Measurements from ENCODE around the gene HEXB.
"Not testable (repeated sequence)": the region's sequence is repeated elsewhere in the genome, so short reads cannot be mapped to it uniquely, and the experiment has no call there.

- not testable (repeated sequence) for TF ChIP-seq CTCF, EZH2phosphoT487 (IDR thresholded peaks at IDR 0.05; ENCODE audit: low read length)
Measured at GRCh38 chr5:74748742-74749141, 63.7 kb downstream of the HEXB start.
